Measurements from ENCODE around the gene IFNA6. TPM values are rescaled to one million over a fixed set of nuclear protein-coding genes. Genes with fewer than 3 reads are reported as not detected.

Gene IFNA6
- total and polyA plus RNA-seq, 2 of the 4 experiments (the other 2 are of a cell fraction): not detected

DNA sequence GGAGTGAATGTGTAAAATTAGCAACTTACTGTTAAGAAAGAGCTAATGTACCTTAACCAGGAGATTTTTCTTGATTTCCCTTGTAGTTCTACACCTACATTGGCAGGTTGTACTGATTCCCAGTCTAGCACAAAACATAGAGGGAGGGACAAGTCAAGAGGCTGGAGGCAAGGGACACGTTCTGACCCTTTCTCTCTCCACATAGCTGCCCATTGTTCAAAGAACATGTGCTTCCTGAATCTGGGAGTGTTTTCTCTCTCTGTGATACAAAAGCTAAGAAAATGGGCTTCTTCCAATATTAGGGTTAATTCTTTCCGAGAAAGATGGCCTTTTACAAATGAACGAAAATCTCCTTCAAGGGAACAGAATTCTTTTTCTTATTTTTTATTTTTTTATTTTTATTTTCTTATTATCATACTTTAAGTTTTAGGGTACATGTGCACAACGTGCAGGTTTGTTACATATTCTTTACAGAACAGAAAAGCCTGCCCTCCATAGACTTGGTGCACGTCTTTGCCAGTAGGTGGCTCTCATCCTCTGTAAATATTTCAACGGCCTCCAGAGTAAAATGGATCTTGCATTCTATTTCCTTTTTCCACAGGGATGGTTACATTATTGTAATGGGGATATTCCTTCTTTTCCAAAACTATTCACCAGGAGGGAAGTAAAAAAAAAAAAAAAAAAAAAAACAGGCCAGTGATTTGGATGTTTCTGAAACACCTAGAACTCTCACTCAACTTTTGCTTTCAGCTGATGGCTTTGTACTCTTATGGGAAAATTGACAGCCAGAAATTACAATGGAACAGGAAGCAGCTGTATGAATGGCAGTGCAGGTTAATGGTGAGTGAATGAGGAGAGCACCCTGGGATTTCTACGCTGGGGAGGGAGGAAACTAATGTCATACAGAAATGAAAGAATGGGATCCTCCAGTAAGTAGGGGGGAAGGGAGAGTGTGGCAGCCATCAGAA, 32.4 kb downstream of the IFNA6 start:
- H2AFZ ChIP-seq (replicated peaks; ENCODE audit: low read length, poor library complexity): no peak overlapping the region
- no TSS peak for BruUV-seq (replicated peaks)
- dilution Hi-C loops (cut with HindIII; ENCODE audit: low sequenced_read_pairs, unreplicated experiment): no loop called here

More for the DNA sequence above, 32.4 kb downstream of the IFNA6 start:
- H3K56ac ChIP-seq (ENCODE audit: extremely low read depth, insufficient read depth, low read length): no peak overlapping the region
- no peak overlapping the region for H2BK120ac ChIP-seq (ENCODE audit: low read depth, low read length)
- POLR2A ChIA-PET (ENCODE audit: unreplicated experiment): no interaction called here
- no peak overlapping the region for H3K9ac ChIP-seq (ENCODE audit: low read depth, low read length)
- H3K18ac ChIP-seq (ENCODE audit: low read depth, low read length): no peak overlapping the region
- TF ChIP-seq BHLHE40 (IDR thresholded peaks at IDR 0.05; ENCODE audit: low read depth, low read length): no peak
- peak; percentile 56 for TF ChIP-seq RAD21 (IDR thresholded peaks at IDR 0.05; ENCODE audit: low read length)
- TF ChIP-seq, protein P1, sequence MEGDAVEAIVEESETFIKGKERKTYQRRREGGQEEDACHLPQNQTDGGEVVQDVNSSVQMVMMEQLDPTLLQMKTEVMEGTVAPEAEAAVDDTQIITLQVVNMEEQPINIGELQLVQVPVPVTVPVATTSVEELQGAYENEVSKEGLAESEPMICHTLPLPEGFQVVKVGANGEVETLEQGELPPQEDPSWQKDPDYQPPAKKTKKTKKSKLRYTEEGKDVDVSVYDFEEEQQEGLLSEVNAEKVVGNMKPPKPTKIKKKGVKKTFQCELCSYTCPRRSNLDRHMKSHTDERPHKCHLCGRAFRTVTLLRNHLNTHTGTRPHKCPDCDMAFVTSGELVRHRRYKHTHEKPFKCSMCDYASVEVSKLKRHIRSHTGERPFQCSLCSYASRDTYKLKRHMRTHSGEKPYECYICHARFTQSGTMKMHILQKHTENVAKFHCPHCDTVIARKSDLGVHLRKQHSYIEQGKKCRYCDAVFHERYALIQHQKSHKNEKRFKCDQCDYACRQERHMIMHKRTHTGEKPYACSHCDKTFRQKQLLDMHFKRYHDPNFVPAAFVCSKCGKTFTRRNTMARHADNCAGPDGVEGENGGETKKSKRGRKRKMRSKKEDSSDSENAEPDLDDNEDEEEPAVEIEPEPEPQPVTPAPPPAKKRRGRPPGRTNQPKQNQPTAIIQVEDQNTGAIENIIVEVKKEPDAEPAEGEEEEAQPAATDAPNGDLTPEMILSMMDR (conservative IDR thresholded peaks at IDR 0.05; ENCODE audit: low read depth, low read length): peak; percentile 75
- peak; percentile 36; the same call in 1 of the 2 replicates for TF ChIP-seq SMC3 (IDR thresholded peaks at IDR 0.05; ENCODE audit: low read depth, low read length)
- H2AK9ac ChIP-seq (replicated peaks; ENCODE audit: low read depth, low read length, poor library complexity): no peak overlapping the region
- no peaks in the 10 kb centered on the region for H3K9me3 ChIP-seq (ENCODE audit: control insufficient read depth, insufficient read depth, low read length)
- intact Hi-C loops (cut with micrococcal nuclease): loop anchor here (1.0 to 2.0 kb wide), 2 partner anchors 77 to 471 kb away; no protein-coding TSS in a partner anchor
- H3K9me1 ChIP-seq (ENCODE audit: insufficient read depth, low read length): no peaks in the 10 kb centered on the region
- DNase-seq (peak; percentile 50), ATAC-seq (ENCODE audit: low read depth) (peak; percentile 91)
- peaks cover 0 to 4% of the 10 kb centered on the region in 2 experiments; a peak in 1 of 4 replicates for H3K79me1 ChIP-seq (ENCODE audit: low read depth in 1 of 2, low read length in 2 of 2)
- H4K20me1 ChIP-seq (ENCODE audit: insufficient read depth, low read length): no peaks in the 10 kb centered on the region
- H3K14ac ChIP-seq (replicated peaks; ENCODE audit: low read depth, low read length): no peak overlapping the region
- H3K27me3 ChIP-seq (ENCODE audit: control insufficient read depth, insufficient read depth, low read length): peaks cover 6% of the 10 kb centered on the region
- H3K4me2 ChIP-seq (ENCODE audit: low read depth, low read length): no peak overlapping the region
- no peak overlapping the region for H2AK5ac ChIP-seq (ENCODE audit: low read depth, low read length)
- CTCF ChIA-PET: interaction anchor here (0.6 to 2.0 kb wide), 15 partner anchors 11 to 1505 kb away, joined by 3 to 8 read pairs (median 4); partner anchors contain the start of genes IFNA7 and KLHL9
- H4K5ac ChIP-seq (ENCODE audit: low read depth, low read length): no peak overlapping the region
- H4K91ac ChIP-seq (ENCODE audit: insufficient read depth, low read depth, low read length): no peak overlapping the region
- no peak overlapping the region for H2BK15ac ChIP-seq (ENCODE audit: low read depth, low read length)
- H3K27ac ChIP-seq (ENCODE audit: insufficient read depth, low read length): no peak overlapping the region
- no peak overlapping the region for H2BK5ac ChIP-seq (ENCODE audit: low read depth, low read length, poor library complexity, severe bottlenecking)
- H3K4me3 ChIP-seq (ENCODE audit: insufficient read depth, low read depth, low read length): no peak overlapping the region
- peaks cover 10% of the 10 kb centered on the region for H3K36me3 ChIP-seq (ENCODE audit: control insufficient read depth, insufficient read depth, low read length)
- H3K4ac ChIP-seq (ENCODE audit: low read depth, low read length): no peak overlapping the region
- peaks cover 2% of the 10 kb centered on the region; the same call in 1 of the 2 replicates for H3K4me1 ChIP-seq (ENCODE audit: control insufficient read depth, insufficient read depth, low read length)
- H4K8ac ChIP-seq (ENCODE audit: low read depth in 2 of 2, low read length in 2 of 2): no peak overlapping the region
- no peak overlapping the region for H3K23ac ChIP-seq (ENCODE audit: low read depth, low read length)
- in situ Hi-C loops (cut with MboI; ENCODE audit: low sequenced_read_pairs): loop anchor here (25.0 kb wide), 1 partner anchor 944 kb away; no protein-coding TSS in a partner anchor
- no peak overlapping the region for H2BK20ac ChIP-seq (ENCODE audit: low read depth, low read length)
- no CpG with 5 or more reads among the region's 7 CpGs for WGBS, 2 experiments (ENCODE audit: extremely low coverage in 2 of 2, insufficient read length in 1 of 2)

Data from IMR-90 (cell line).